ENCODE results near the gene RAB8B.

DNA sequence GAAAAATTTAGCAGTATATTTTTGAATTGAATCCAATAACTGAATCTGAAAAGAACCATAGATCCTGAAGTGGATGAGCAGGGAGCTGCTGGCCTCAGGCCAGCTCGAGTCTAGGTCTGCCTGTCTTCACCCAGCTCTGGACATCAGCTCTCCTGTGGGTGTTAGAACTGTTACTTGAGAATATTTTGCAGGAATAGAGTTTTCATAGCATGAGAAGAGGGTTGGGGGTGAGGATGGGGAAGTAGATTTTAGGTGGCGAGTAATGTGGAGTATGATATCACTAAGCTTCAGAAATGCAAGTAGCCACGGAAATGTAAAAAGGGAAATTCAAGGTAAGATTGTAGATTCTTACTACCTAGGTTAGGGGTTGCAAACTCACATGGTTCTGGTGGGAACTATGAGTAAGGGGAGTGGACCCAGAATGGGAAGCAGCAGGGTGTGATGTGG is 6.2 kb downstream of the RAB8B start:
- TF ChIP-seq, protein P1, sequence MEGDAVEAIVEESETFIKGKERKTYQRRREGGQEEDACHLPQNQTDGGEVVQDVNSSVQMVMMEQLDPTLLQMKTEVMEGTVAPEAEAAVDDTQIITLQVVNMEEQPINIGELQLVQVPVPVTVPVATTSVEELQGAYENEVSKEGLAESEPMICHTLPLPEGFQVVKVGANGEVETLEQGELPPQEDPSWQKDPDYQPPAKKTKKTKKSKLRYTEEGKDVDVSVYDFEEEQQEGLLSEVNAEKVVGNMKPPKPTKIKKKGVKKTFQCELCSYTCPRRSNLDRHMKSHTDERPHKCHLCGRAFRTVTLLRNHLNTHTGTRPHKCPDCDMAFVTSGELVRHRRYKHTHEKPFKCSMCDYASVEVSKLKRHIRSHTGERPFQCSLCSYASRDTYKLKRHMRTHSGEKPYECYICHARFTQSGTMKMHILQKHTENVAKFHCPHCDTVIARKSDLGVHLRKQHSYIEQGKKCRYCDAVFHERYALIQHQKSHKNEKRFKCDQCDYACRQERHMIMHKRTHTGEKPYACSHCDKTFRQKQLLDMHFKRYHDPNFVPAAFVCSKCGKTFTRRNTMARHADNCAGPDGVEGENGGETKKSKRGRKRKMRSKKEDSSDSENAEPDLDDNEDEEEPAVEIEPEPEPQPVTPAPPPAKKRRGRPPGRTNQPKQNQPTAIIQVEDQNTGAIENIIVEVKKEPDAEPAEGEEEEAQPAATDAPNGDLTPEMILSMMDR (IDR thresholded peaks at IDR 0.05; ENCODE audit: low read depth, low read length, missing input control), result no peak
- TF ChIP-seq, protein P2, sequence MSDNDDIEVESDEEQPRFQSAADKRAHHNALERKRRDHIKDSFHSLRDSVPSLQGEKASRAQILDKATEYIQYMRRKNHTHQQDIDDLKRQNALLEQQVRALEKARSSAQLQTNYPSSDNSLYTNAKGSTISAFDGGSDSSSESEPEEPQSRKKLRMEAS (IDR thresholded peaks at IDR 0.05), result no peak
- TF ChIP-seq, protein P3, sequence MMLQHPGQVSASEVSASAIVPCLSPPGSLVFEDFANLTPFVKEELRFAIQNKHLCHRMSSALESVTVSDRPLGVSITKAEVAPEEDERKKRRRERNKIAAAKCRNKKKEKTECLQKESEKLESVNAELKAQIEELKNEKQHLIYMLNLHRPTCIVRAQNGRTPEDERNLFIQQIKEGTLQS (IDR thresholded peaks at IDR 0.05), result no peak
- TF ChIP-seq FOXA1 (IDR thresholded peaks at IDR 0.05) (no peak), TAF1 (conservative IDR thresholded peaks at IDR 0.05) (no peak), GABPA (IDR thresholded peaks at IDR 0.05 in 1 of 2, conservative IDR thresholded peaks at IDR 0.05 in 1 of 2) (no peak), YY1 (IDR thresholded peaks at IDR 0.05) (no peak), RAD21 (IDR thresholded peaks at IDR 0.05) (no peak), SP1 (IDR thresholded peaks at IDR 0.05) (no peak)
- TF ChIP-seq, protein P4, sequence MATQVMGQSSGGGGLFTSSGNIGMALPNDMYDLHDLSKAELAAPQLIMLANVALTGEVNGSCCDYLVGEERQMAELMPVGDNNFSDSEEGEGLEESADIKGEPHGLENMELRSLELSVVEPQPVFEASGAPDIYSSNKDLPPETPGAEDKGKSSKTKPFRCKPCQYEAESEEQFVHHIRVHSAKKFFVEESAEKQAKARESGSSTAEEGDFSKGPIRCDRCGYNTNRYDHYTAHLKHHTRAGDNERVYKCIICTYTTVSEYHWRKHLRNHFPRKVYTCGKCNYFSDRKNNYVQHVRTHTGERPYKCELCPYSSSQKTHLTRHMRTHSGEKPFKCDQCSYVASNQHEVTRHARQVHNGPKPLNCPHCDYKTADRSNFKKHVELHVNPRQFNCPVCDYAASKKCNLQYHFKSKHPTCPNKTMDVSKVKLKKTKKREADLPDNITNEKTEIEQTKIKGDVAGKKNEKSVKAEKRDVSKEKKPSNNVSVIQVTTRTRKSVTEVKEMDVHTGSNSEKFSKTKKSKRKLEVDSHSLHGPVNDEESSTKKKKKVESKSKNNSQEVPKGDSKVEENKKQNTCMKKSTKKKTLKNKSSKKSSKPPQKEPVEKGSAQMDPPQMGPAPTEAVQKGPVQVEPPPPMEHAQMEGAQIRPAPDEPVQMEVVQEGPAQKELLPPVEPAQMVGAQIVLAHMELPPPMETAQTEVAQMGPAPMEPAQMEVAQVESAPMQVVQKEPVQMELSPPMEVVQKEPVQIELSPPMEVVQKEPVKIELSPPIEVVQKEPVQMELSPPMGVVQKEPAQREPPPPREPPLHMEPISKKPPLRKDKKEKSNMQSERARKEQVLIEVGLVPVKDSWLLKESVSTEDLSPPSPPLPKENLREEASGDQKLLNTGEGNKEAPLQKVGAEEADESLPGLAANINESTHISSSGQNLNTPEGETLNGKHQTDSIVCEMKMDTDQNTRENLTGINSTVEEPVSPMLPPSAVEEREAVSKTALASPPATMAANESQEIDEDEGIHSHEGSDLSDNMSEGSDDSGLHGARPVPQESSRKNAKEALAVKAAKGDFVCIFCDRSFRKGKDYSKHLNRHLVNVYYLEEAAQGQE (IDR thresholded peaks at IDR 0.05), result no peak
- TF ChIP-seq, protein P5, sequence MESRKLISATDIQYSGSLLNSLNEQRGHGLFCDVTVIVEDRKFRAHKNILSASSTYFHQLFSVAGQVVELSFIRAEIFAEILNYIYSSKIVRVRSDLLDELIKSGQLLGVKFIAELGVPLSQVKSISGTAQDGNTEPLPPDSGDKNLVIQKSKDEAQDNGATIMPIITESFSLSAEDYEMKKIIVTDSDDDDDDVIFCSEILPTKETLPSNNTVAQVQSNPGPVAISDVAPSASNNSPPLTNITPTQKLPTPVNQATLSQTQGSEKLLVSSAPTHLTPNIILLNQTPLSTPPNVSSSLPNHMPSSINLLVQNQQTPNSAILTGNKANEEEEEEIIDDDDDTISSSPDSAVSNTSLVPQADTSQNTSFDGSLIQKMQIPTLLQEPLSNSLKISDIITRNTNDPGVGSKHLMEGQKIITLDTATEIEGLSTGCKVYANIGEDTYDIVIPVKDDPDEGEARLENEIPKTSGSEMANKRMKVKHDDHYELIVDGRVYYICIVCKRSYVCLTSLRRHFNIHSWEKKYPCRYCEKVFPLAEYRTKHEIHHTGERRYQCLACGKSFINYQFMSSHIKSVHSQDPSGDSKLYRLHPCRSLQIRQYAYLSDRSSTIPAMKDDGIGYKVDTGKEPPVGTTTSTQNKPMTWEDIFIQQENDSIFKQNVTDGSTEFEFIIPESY (IDR thresholded peaks at IDR 0.05), result no peak
